ENCODE results near the gene ZNF266.

ZNF266 gene

GRCh38 chr19:9435279-9436268, at the start of gene ZNF266:
ZNF266 (minus strand) TSS chr19:9435573; CDS start chr19:9420089, 15,484 bp downstream.
- peak; percentile 89 for DNase-seq (ENCODE audit: low read depth)

GRCh38 chr19:9485140-9485539, 49.8 kb upstream of the ZNF266 start:
- DNase-seq (ENCODE audit: low read depth) = no peak

- DNase-seq (ENCODE audit: low read depth) = no peak
Measured at GRCh38 chr19:9474975-9475374, 39.6 kb upstream of the ZNF266 start.

GRCh38 chr19:9467161-9467560, 31.8 kb upstream of the ZNF266 start:
- DNase-seq (ENCODE audit: low read depth) = no peak

GRCh38 chr19:9461938-9462337, 26.6 kb upstream of the ZNF266 start:
- no peak for DNase-seq (ENCODE audit: low read depth)

- no peak for DNase-seq (ENCODE audit: low read depth)
Measured at GRCh38 chr19:9456018-9456689, 20.8 kb upstream of the ZNF266 start.

GRCh38 chr19:9453953-9454352, 18.6 kb upstream of the ZNF266 start:
- no peak for DNase-seq (ENCODE audit: low read depth)

GRCh38 chr19:9445037-9445436, 9.7 kb upstream of the ZNF266 start:
- DNase-seq (ENCODE audit: low read depth) = no peak

- no peak for DNase-seq (ENCODE audit: low read depth)
Measured at GRCh38 chr19:9436358-9436757, 985 bp upstream of the ZNF266 start.

- DNase-seq (ENCODE audit: low read depth) = no peak
Measured at GRCh38 chr19:9431475-9431874, 3.9 kb downstream of the ZNF266 start.

GRCh38 chr19:9430444-9430843, 4.9 kb downstream of the ZNF266 start:
- DNase-seq (ENCODE audit: low read depth) = no peak

- no peak for DNase-seq (ENCODE audit: low read depth)
Measured at GRCh38 chr19:9427941-9428340, 7.4 kb downstream of the ZNF266 start.

GRCh38 chr19:9413240-9413954, 22.0 kb downstream of the ZNF266 start:
- DNase-seq (ENCODE audit: low read depth) = peak; percentile 7

- no peak for DNase-seq (ENCODE audit: low read depth)
Measured at GRCh38 chr19:9407827-9408226, 27.5 kb downstream of the ZNF266 start.

GRCh38 chr19:9406798-9407352, 28.5 kb downstream of the ZNF266 start:
- DNase-seq (ENCODE audit: low read depth) = peak; percentile 89

GRCh38 chr19:9381361-9381785, 54.0 kb downstream of the ZNF266 start:
- peak; percentile 9 for DNase-seq (ENCODE audit: low read depth)

GRCh38 chr19:9370738-9371619, 64.4 kb downstream of the ZNF266 start:
- DNase-seq (ENCODE audit: low read depth) = no peak

GRCh38 chr19:9362905-9363304, 72.5 kb downstream of the ZNF266 start, which contains the start of gene ZNF177:
ZNF177 (plus strand) TSS chr19:9363013; CDS start chr19:9378312, 15,299 bp downstream.
- no peak for DNase-seq (ENCODE audit: low read depth)
